Measurements from ENCODE around the gene WEE2. TPM values are rescaled to one million over a fixed set of nuclear protein-coding genes. Genes with fewer than 3 reads are reported as not detected.

Gene WEE2
- total RNA-seq, 2 experiments from 2014 or later = not detected

Other genes with a start within 250 kb of the WEE2 start
- gene AGK, start 156.9 kb upstream of the WEE2 start, total RNA-seq = 10 to 100 TPM; 49.7 to 52.9 TPM
- 10 to 100 TPM; 21.2 to 27.6 TPM for gene DENND11, start 6.2 kb upstream of the WEE2 start, total RNA-seq
- 100 to 1,000 TPM; 183 to 245 TPM for gene SSBP1, start 30.0 kb downstream of the WEE2 start, total RNA-seq
- 1 to 10 TPM in 1 of 2 experiments, under 1 TPM in 1; 0.69 to 1.1 TPM for gene TAS2R3, start 55.7 kb downstream of the WEE2 start, total RNA-seq
- gene TAS2R4, start 68.3 kb downstream of the WEE2 start, total RNA-seq = under 1 TPM; 0.60 to 0.62 TPM
- gene TAS2R5, start 81.9 kb downstream of the WEE2 start, total RNA-seq = 1 to 10 TPM in 1 of 2 experiments, under 1 TPM in 1; 0.75 to 1.4 TPM
- gene PRSS37, start 133.1 kb downstream of the WEE2 start, total RNA-seq = not detected
- not detected for gene OR9A4, start 208.0 kb downstream of the WEE2 start, total RNA-seq
- not detected for gene CLEC5A, start 238.6 kb downstream of the WEE2 start, total RNA-seq

Measured in activated CD4-positive, alpha-beta T cell treated with anti-CD3 and anti-CD28 coated beads for 36 hours (primary cell).